Myocyte (in vitro differentiated cells): Measurements from ENCODE around the gene PGAM2. TPM values are rescaled to one million over a fixed set of nuclear protein-coding genes. Genes with fewer than 3 reads are reported as not detected.

ENCODE experiments used
- DNase-seq: peaks from one replicate; pipeline ENCODE4 v3.0.0-alpha.2; 2012; ENCODE audit warnings: low read depth
- total RNA-seq: library from RNA; depleted of rRNA; stranded (reverse); fragments of >200 nt; gene quantifications from 2 replicates; pipeline ENCODE4 v1.2.3, GENCODE V29; 2014

The PGAM2 gene
- total RNA-seq, 1 donor from 2014 or later: 81.2 TPM

GRCh38 chr7:44103923-44104859 lies 38.8 kb upstream of the PGAM2 start, which contains the start of gene AEBP1:
TSS of gene AEBP1 (plus strand) at chr7:44104345. CDS start at chr7:44104666, 321 bp downstream.
- DNase-seq: no peak

GRCh38 chr7:44103566-44103922 lies 38.2 kb upstream of the PGAM2 start:
- DNase-seq: no peak

GRCh38 chr7:44102846-44103565 lies 37.6 kb upstream of the PGAM2 start:
- DNase-seq: no peak

- peak; percentile 63 for DNase-seq
Observed at GRCh38 chr7:44101966-44102845, 36.8 kb upstream of the PGAM2 start.

GRCh38 chr7:44101303-44101965 lies 36.1 kb upstream of the PGAM2 start:
- DNase-seq: no peak

- DNase-seq: peak; percentile 98
Observed at GRCh38 chr7:44100458-44101302, 35.3 kb upstream of the PGAM2 start.

- peak; percentile 53 for DNase-seq
Observed at GRCh38 chr7:44099669-44100068, 34.3 kb upstream of the PGAM2 start.

- no peak for DNase-seq
Observed at GRCh38 chr7:44098092-44099068, 33.0 kb upstream of the PGAM2 start.

GRCh38 chr7:44097064-44097932 lies 31.9 kb upstream of the PGAM2 start:
- DNase-seq: peak; percentile 74

- DNase-seq: no peak
Observed at GRCh38 chr7:44096326-44096881, 31.0 kb upstream of the PGAM2 start.

GRCh38 chr7:44095781-44096180 lies 30.4 kb upstream of the PGAM2 start:
- no peak for DNase-seq

- DNase-seq: no peak
Observed at GRCh38 chr7:44094883-44095592, 29.7 kb upstream of the PGAM2 start.

GRCh38 chr7:44094365-44094764 lies 29.0 kb upstream of the PGAM2 start:
- DNase-seq: no peak

GRCh38 chr7:44093102-44093641 lies 27.8 kb upstream of the PGAM2 start:
- DNase-seq: no peak

- peak; percentile 94 for DNase-seq
Observed at GRCh38 chr7:44087911-44088838, 22.8 kb upstream of the PGAM2 start.
